GM12878 (cell line): Measurements from ENCODE around the gene MRPL33. TPM values are rescaled to one million over a fixed set of nuclear protein-coding genes. Genes with fewer than 3 reads are reported as not detected.

Experiments
- ATAC-seq: fragments of 200-7000 bp; cut with Tn5 transposase; 3 replicates; pipeline ENCODE4 v1.9.1; 2020; ENCODE audit warnings: mild to moderate bottlenecking, moderate library complexity
- BruUV-seq: library from RNA; stranded (reverse); fragments of 400-500 nt; replicated peaks from 2 replicates; lab custom pipeline; 2021; lab: Mats Ljungman, UMichigan
- CTCF ChIA-PET: fragments of 300-600 bp; sonication (Branson Sonifier 250); formaldehyde crosslinking; extraction: SDS; loops from one replicate; lab custom pipeline; 2021; ENCODE audit warnings: inconsistent platforms; lab: Yijun Ruan, JAX
- POLR2A ChIA-PET: fragments of 350-600 bp; formaldehyde crosslinking; extraction: SDS; loops from one replicate; lab custom pipeline; 2021; ENCODE audit warnings: inconsistent platforms; lab: Charles Lee
- RAD21 ChIA-PET: fragments of 300-600 bp; sonication (Branson Sonifier 250); formaldehyde crosslinking; loops from one replicate; lab custom pipeline; 2023; ENCODE audit warnings: antibody characterized with exemption; ENCODE audit not compliant: unreplicated experiment; lab: Charles Lee
- SMC1A ChIA-PET: fragments of 300-600 bp; sonication (Branson Sonifier 250); formaldehyde crosslinking; loops from one replicate; lab custom pipeline; 2023; ENCODE audit not compliant: unreplicated experiment, uncharacterized antibody; lab: Charles Lee
- DNase-seq: peaks from one replicate; pipeline ENCODE4 v3.0.0-alpha.2; 2011; ENCODE audit warnings: low read depth, low spot score
- FAIRE-seq: peaks from 3 replicates; lab custom pipeline; 2011; peaks lifted over from hg19 to GRCh38; lab: Jason Lieb, UNC
- H2AFZ ChIP-seq: 2 replicates; pipeline ENCODE4 v1.6.0; 2011; ENCODE audit warnings: low read depth, low read length, control low read depth; ENCODE audit not compliant: control insufficient read depth
- H3K27ac ChIP-seq: 2 replicates; pipeline ENCODE4 v1.5.1; 2011; ENCODE audit warnings: control low read depth; ENCODE audit not compliant: control insufficient read depth, insufficient read depth
- H3K27me3 ChIP-seq, 2 experiments: replicated peaks in 1 of 2; 2 replicates each; pipeline versions ENCODE4 v1.6.0 to v1.6.1; 2011; ENCODE audit warnings: low read length in 1 of 2; ENCODE audit not compliant: control insufficient read depth in 2 of 2, insufficient read depth in 2 of 2
- H3K36me3 ChIP-seq, 2 experiments: 2 replicates each; pipeline ENCODE4 v1.5.1; 2011; ENCODE audit warnings: low read length in 1 of 2; ENCODE audit not compliant: control insufficient read depth in 2 of 2, insufficient read depth in 2 of 2
- H3K4me1 ChIP-seq: 2 replicates; pipeline ENCODE4 v1.6.1; 2011; ENCODE audit warnings: mild to moderate bottlenecking, low read length, moderate library complexity, mixed read lengths; ENCODE audit not compliant: control insufficient read depth, insufficient read depth
- H3K4me2 ChIP-seq: 2 replicates; pipeline ENCODE4 v1.6.0; 2011; ENCODE audit warnings: control low read depth; ENCODE audit not compliant: control insufficient read depth, insufficient read depth
- H3K4me3 ChIP-seq: fragments of 200-600 bp; sonication (generic); 2 replicates; pipeline ENCODE4 v1.5.1; 2016
- H3K79me2 ChIP-seq: 2 replicates; pipeline ENCODE4 v1.6.0; 2011; ENCODE audit warnings: low read length; ENCODE audit not compliant: control insufficient read depth, insufficient read depth
- H3K9ac ChIP-seq: 2 replicates; pipeline ENCODE4 v1.8.0; 2011; ENCODE audit warnings: low read length, control low read depth, mixed read lengths; ENCODE audit not compliant: control insufficient read depth, insufficient read depth
- H3K9me3 ChIP-seq: replicated peaks from 3 replicates; pipeline ENCODE4 v1.5.1; 2011; ENCODE audit warnings: mild to moderate bottlenecking, low read length; ENCODE audit not compliant: control insufficient read depth, insufficient read depth
- H4K20me1 ChIP-seq: 2 replicates; pipeline ENCODE4 v1.6.0; 2011; ENCODE audit not compliant: control insufficient read depth, insufficient read depth
- MYB ChIP-seq: fragments of 150-350 bp; IDR thresholded peaks from 2 replicates; pipeline ENCODE4 v1.6.1; 2014; ENCODE audit warnings: mild to moderate bottlenecking, low read depth, low read length, borderline replicate concordance
- POLR2AphosphoS2 ChIP-seq: IDR thresholded peaks from 2 replicates; pipeline ENCODE4 v1.6.1; 2011; ENCODE audit warnings: low read depth, mild to moderate bottlenecking, low read length, improper control_type of control experiment, moderate library complexity
- RAD21 ChIP-seq: IDR thresholded peaks from 2 replicates; pipeline ENCODE4 v1.6.1; 2011; ENCODE audit warnings: mild to moderate bottlenecking, low read depth, low read length, moderate library complexity; ENCODE audit not compliant: insufficient read depth
- SRF ChIP-seq, 2 experiments: IDR thresholded peaks; 2 replicates each; pipeline ENCODE4 v1.6.1; 2011; ENCODE audit warnings: low read depth in 2 of 2, low read length in 2 of 2, mild to moderate bottlenecking in 1 of 2, moderate library complexity in 1 of 2
- ZNF592 ChIP-seq: fragments of 450-650 bp; IDR thresholded peaks from 2 replicates; pipeline ENCODE4 v1.6.1; 2017; ENCODE audit warnings: mild to moderate bottlenecking, moderate library complexity
- WGBS: methylation state at CpG from one replicate; pipeline ENCODE4 v1.1.6; 2016; ENCODE audit warnings: low lambda C conversion rate; ENCODE audit not compliant: insufficient replicate concordance, insufficient coverage; ENCODE audit errors: missing lambda C conversion rate; 5-methylcytosine and 5-hydroxymethylcytosine counted together
- in situ Hi-C: fragments of 300-500 bp; cut with MboI; formaldehyde crosslinking; loops from 9 replicates; pipeline ENCODE4 v1.14.3; 2018; ENCODE audit warnings: mixed read lengths
- intact Hi-C: fragments of 100-400 bp; cut with micrococcal nuclease; formaldehyde crosslinking; loops from one replicate; pipeline ENCODE4 v1.14.2; 2022; ENCODE audit not compliant: unreplicated experiment
- polyA plus RNA-seq, 11 experiments: library from polyadenylated mRNA; depleted of rRNA in 4 of 11; unstranded in 6 of 11; stranded (reverse) in 5 of 11; fragments of >200 nt; fragmentation: Nextera tagmentation in 4 of 11; fragmentation: Illumina TruSeq in 1 of 11; extraction: Ambion mirVana in 4 of 11; extraction: Trizol in 1 of 11; gene quantifications; 1 replicate in 1 of 11; 2 replicates in 10 of 11; pipeline versions ENCODE4 v1.2.1 to v1.2.3, GENCODE V29; 2011 to 2016; ENCODE audit warnings: inconsistent platforms in 2 of 11, missing spikeins in 2 of 11, low read depth in 1 of 11
- total RNA-seq, 4 experiments: library from RNA; depleted of rRNA in 3 of 4; stranded (reverse); fragments of >200 nt in 3 of 4; fragmentation: Illumina TruSeq in 1 of 4; extraction: Trizol in 1 of 4; gene quantifications; 2 replicates each; pipeline versions ENCODE4 v1.2.1 to v1.2.3, GENCODE V29; 2013 to 2021
- TF ChIP-seq, protein P1 (sequence below): fragments of 450-650 bp; IDR thresholded peaks from 2 replicates; pipeline ENCODE4 v1.6.1; 2016; ENCODE audit warnings: mild to moderate bottlenecking

Gene MRPL33
- total and polyA plus RNA-seq, 10 of the 15 experiments (the other 5 are each of a cell fraction or from before 2014, with no cell fraction given) = 50.1 to 318 (median 160) TPM

GRCh38 chr2:27771202-27771547 is 344 bp upstream of the MRPL33 start:
- WGBS = 9% methylated on average over 13 of the region's 13 CpGs
- in situ Hi-C loops = no loop called here

GRCh38 chr2:27772804-27773203 is 1.3 kb downstream of the MRPL33 start:
- intact Hi-C loops = no loop called here
- no TSS peak for BruUV-seq
- Histone ChIP-seq H2AFZ (no peak overlapping the region), H3K36me3 (no peaks in the 10 kb centered on the region), H4K20me1 (no peaks in the 10 kb centered on the region), H3K4me2 (peak overlapping the region; percentile 69)
- CTCF ChIA-PET = interaction anchor here (1.4 to 2.1 kb wide), 4 partner anchors 9 to 89 kb away, joined by 3 to 7 read pairs (median 4); no protein-coding TSS in a partner anchor
- DNase-seq = no peak
- TF ChIP-seq ZNF592 (no peak), SRF (IDR thresholded peaks at IDR 0.05; ENCODE audit: low read depth in 2 of 2, low read length in 2 of 2) (no peak), MYB (no peak), RAD21 (no peak)
- TF ChIP-seq, protein P1, sequence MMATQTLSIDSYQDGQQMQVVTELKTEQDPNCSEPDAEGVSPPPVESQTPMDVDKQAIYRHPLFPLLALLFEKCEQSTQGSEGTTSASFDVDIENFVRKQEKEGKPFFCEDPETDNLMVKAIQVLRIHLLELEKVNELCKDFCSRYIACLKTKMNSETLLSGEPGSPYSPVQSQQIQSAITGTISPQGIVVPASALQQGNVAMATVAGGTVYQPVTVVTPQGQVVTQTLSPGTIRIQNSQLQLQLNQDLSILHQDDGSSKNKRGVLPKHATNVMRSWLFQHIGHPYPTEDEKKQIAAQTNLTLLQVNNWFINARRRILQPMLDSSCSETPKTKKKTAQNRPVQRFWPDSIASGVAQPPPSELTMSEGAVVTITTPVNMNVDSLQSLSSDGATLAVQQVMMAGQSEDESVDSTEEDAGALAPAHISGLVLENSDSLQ = no peak
- TF ChIP-seq, all 136 proteins: peak for 0
- in situ Hi-C loops = no loop called here
- no peak overlapping the region; the same call in 1 of the 2 replicates for H3K9ac ChIP-seq
- FAIRE-seq (no peak), ATAC-seq (no peak)
- RAD21 ChIA-PET = interaction anchor here (0.5 to 1.0 kb wide), 3 partner anchors 19 to 821 kb away, joined by 3 to 5 read pairs (median 3); no protein-coding TSS in a partner anchor
- H3K27ac ChIP-seq = no peak overlapping the region
- peaks cover 29% of the 10 kb centered on the region for H3K79me2 ChIP-seq
- H3K27me3 ChIP-seq = no peaks in the 10 kb centered on the region
- H3K4me1 ChIP-seq = no peaks in the 10 kb centered on the region
- H3K9me3 ChIP-seq = no peaks in the 10 kb centered on the region
- SMC1A ChIA-PET = interaction anchor here (0.6 to 0.8 kb wide), 4 partner anchors 29 to 501 kb away, joined by 3 read pairs; no protein-coding TSS in a partner anchor
- POLR2A ChIA-PET = interaction anchor here (0.5 kb wide), 1 partner anchor 8 kb away, joined by 3 read pairs; no protein-coding TSS in a partner anchor
- WGBS = 33% methylated on average over 2 of the region's 2 CpGs
- H3K4me3 ChIP-seq = peak overlapping the region; percentile 86

More at GRCh38 chr2:27771202-27771547, 344 bp upstream of the MRPL33 start:
- Histone ChIP-seq H3K9ac (peak overlapping the region; percentile 77), H3K79me2 (peaks cover 26% of the 10 kb centered on the region), H3K4me3 (peak overlapping the region; percentile 86), H3K9me3 (no peaks in the 10 kb centered on the region), H3K27ac (peak overlapping the region; percentile 29; the same call in 1 of the 2 replicates), H2AFZ (peak overlapping the region; percentile 97), H4K20me1 (no peaks in the 10 kb centered on the region), H3K4me2 (peak overlapping the region; percentile 75), H3K36me3 (no peaks in the 10 kb centered on the region), H3K4me1 (no peaks in the 10 kb centered on the region), H3K27me3 (no peaks in the 10 kb centered on the region; a peak in 2 of 4 replicates)
- ChIA-PET POLR2A (no interaction called here), RAD21 (no interaction called here), SMC1A (no interaction called here), CTCF (interaction anchor here (1.4 to 2.1 kb wide), 2 partner anchors 10 to 88 kb away, joined by 4 to 7 read pairs; no protein-coding TSS in a partner anchor)
- no peak for DNase-seq
- peak; percentile 38 for ATAC-seq
- TF ChIP-seq POLR2AphosphoS2 = no peak
- BruUV-seq = no TSS peak
- intact Hi-C loops = loop anchor here (2.0 kb wide), 1 partner anchor 120 kb away; the partner anchor contains the start of genes BABAM2 and RBKS
- no peak for FAIRE-seq
